Large intestine (tissue), 3 donors: ENCODE results near the gene CACNA1C. TPM values are rescaled to one million over a fixed set of nuclear protein-coding genes. Genes with fewer than 3 reads are reported as not detected.

Experiments
- DNase-seq, 2 donors: peaks; one replicate each; pipeline versions ENCODE4 v3.0.0 to v3.0.0-alpha.2; 2013
- H3K27ac ChIP-seq: one replicate; pipeline ENCODE4 v1.5.1; 2013; ENCODE audit warnings: low read length
- H3K27me3 ChIP-seq: 2 replicates; pipeline ENCODE4 v1.6.1; 2013; ENCODE audit warnings: low read length; ENCODE audit not compliant: control insufficient read depth, insufficient read depth
- H3K36me3 ChIP-seq: 2 replicates; pipeline ENCODE4 v1.6.1; 2013; ENCODE audit warnings: low read length; ENCODE audit not compliant: control insufficient read depth, insufficient read depth
- H3K4me1 ChIP-seq: one replicate; pipeline ENCODE4 v1.6.1; 2013; ENCODE audit warnings: low read length; ENCODE audit not compliant: control insufficient read depth, insufficient read depth
- H3K4me3 ChIP-seq: one replicate; pipeline ENCODE4 v1.5.1; 2013; ENCODE audit warnings: low read length
- H3K9me3 ChIP-seq: one replicate; pipeline ENCODE4 v1.6.1; 2013; ENCODE audit warnings: mild to moderate bottlenecking, low read depth, low read length, moderate library complexity; ENCODE audit not compliant: control insufficient read depth
- WGBS: methylation state at CpG from one replicate; pipeline ENCODE4 v1.1.5; 2013; ENCODE audit warnings: low lambda C conversion rate; ENCODE audit not compliant: insufficient coverage; 5-methylcytosine and 5-hydroxymethylcytosine counted together
- polyA plus RNA-seq: library from polyadenylated mRNA; unstranded; fragments of 120-200 nt; gene quantifications from one replicate; pipeline ENCODE4 v1.2.1, GENCODE V29; 2013

CACNA1C gene
- polyA plus RNA-seq, 1 donor, result 5.9 TPM

- WGBS, result no CpG with 5 or more reads among the region's 8 CpGs
- H3K27me3 ChIP-seq, result no peaks in the 10 kb centered on the region
- no peaks in the 10 kb centered on the region for H3K4me1 ChIP-seq
- DNase-seq, result no peak
- H3K9me3 ChIP-seq, result no peaks in the 10 kb centered on the region
- no peaks in the 10 kb centered on the region for H3K36me3 ChIP-seq
- no peak overlapping the region for H3K27ac ChIP-seq
- no peak overlapping the region for H3K4me3 ChIP-seq
These were observed 584.6 kb downstream of the CACNA1C start for GRCh38 chr12:2637371-2637770.

DNA sequence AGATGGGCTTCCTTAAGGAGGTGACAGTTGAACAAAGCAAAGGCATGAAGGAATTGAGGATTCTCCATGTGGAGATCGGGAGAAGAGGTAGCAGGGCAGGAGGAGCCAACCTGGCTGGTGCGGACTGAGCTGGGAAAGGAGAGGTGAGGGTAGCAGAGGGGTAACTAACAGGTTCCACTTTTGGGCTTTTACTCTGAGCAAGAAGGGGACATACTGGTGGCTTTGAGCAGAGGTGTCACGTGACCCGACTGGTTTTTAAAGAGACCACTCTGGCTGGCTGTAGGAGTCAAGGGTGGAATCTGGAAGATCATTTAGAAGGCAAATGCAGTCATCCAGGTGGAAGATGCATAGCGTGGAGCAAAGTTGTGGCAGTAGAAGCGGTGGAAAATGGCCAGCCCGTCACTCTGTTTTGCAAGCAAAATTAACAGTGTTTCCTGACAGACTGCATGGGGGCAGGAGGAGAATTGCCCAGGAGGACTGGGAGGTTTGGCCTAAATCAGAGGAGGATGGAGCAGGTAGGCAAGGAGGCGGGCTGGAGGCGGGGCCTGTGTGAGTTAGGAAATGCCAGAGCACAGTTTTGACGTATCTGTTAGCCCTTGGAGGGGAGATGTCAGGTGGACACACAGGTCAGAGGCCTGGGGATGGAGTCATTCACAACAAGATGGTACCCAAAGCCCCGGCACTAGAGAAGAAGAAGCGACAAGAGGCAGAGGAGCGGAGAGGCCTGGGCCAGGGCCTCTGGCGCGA, 585.7 kb downstream of the CACNA1C start:
- H3K36me3 ChIP-seq, result no peaks in the 10 kb centered on the region
- no peak for DNase-seq
- no peak overlapping the region for H3K4me3 ChIP-seq
- no peak overlapping the region for H3K27ac ChIP-seq
- H3K27me3 ChIP-seq, result no peaks in the 10 kb centered on the region
- H3K9me3 ChIP-seq, result no peaks in the 10 kb centered on the region
- WGBS, result 100% methylated on average over 1 of the region's 15 CpGs
- no peaks in the 10 kb centered on the region for H3K4me1 ChIP-seq

DNA sequence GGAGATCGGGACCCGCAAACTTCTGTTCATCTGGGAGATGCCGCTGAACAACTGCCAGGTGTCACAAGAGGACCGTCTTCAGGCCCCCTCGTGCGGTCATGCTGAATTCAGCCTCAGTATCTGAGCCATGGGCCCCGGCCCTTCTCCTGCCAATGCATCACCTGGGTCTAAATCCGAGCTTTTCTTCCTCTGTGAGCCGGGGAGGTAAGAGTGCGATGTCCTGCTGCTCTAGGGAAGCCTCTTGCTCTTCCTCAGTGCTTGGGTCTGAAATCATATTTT, 586.2 kb downstream of the CACNA1C start:
- Histone ChIP-seq H3K36me3 (no peaks in the 10 kb centered on the region), H3K27ac (no peak overlapping the region), H3K9me3 (no peaks in the 10 kb centered on the region), H3K4me1 (no peaks in the 10 kb centered on the region), H3K4me3 (no peak overlapping the region), H3K27me3 (peaks cover under 1% of the 10 kb centered on the region)
- no peak for DNase-seq
- WGBS, result 100% methylated on average over 2 of the region's 10 CpGs

DNA sequence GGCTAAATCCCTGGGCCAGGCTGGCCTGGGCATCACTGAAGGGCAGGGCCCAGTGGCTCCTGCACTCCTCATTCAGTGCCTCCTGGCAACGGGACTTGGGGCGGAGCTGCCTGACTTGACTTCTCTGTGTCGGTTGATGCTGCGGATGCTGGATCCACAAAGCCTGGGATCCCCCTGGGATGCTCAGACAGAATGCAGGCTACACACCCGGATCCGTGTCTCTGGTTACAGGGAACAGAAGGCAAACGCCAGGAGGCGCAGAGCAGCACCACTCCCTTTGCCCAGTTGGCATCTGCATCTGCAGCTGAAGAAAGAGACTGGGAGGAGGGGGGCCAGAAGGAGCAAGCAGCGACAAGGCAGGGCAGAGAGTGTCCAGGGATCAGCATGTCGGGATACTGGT, 587.5 kb downstream of the CACNA1C start:
- peaks cover 3% of the 10 kb centered on the region for H3K27me3 ChIP-seq
- no CpG with 5 or more reads among the region's 10 CpGs for WGBS
- H3K4me1 ChIP-seq, result no peaks in the 10 kb centered on the region
- no peak for DNase-seq
- H3K36me3 ChIP-seq, result no peaks in the 10 kb centered on the region
- H3K9me3 ChIP-seq, result no peaks in the 10 kb centered on the region
- no peak overlapping the region for H3K27ac ChIP-seq
- no peak overlapping the region for H3K4me3 ChIP-seq

DNA sequence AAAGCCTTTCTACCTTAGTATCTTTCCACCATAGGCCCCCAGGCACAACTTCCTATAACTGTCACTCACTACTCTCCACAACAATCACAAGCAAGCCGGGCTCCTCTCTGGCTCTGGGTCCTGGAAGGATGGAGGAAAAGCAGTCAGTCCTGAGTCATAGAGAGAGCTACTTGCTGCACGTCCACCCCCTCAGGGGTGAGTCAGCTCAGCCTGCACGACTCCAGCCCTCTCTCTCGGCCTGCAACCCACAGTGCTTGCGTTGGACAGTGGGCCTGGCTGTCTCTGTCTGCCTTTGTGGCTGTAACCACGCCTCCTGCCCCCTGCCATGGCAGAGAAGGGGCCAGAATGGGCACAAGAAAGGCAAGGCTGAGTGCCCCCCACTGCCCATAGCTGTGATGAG, 587.9 kb downstream of the CACNA1C start:
- no CpG with 5 or more reads among the region's 6 CpGs for WGBS
- H3K27me3 ChIP-seq, result peaks cover 6% of the 10 kb centered on the region
- DNase-seq, result no peak

DNA sequence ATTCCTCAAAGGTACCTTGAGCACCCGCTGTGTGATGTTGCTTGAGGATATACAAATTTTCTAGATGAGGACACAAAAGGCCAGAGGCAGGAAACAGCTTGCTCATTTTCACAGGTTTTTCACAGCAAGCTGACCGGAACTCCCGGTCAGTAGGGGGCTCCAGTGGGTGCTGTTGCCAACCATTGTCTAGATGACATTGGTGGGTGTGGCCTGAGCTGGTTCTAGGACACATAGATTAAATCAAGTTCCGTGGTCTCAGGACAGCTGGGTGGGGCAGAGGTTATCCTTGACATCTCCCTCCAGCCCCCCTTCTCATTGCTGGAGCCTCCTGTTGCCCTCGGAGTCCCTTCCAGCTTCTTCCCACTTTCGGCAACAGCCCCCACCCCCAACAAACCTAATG, 588.4 kb downstream of the CACNA1C start:
- no CpG with 5 or more reads among the region's 6 CpGs for WGBS

More for the DNA sequence above, 587.9 kb downstream of the CACNA1C start:
- no peak overlapping the region for H3K27ac ChIP-seq
- no peak overlapping the region for H3K4me3 ChIP-seq
- H3K9me3 ChIP-seq, result no peaks in the 10 kb centered on the region
- H3K4me1 ChIP-seq, result no peaks in the 10 kb centered on the region
- H3K36me3 ChIP-seq, result no peaks in the 10 kb centered on the region

GRCh38 chr12:2641761-2642160, 589.0 kb downstream of the CACNA1C start:
- H3K27me3 ChIP-seq, result peaks cover 9% of the 10 kb centered on the region
- WGBS, result no CpG with 5 or more reads among the region's 6 CpGs
- H3K9me3 ChIP-seq, result no peaks in the 10 kb centered on the region
- no peak overlapping the region for H3K27ac ChIP-seq
- no peak for DNase-seq
- H3K36me3 ChIP-seq, result no peaks in the 10 kb centered on the region
- no peaks in the 10 kb centered on the region for H3K4me1 ChIP-seq
- H3K4me3 ChIP-seq, result no peak overlapping the region

More for the DNA sequence above, 588.4 kb downstream of the CACNA1C start:
- Histone ChIP-seq H3K27ac (no peak overlapping the region), H3K9me3 (no peaks in the 10 kb centered on the region), H3K4me3 (no peak overlapping the region), H3K27me3 (peaks cover 7% of the 10 kb centered on the region), H3K36me3 (no peaks in the 10 kb centered on the region), H3K4me1 (no peaks in the 10 kb centered on the region)
- DNase-seq, result no peak

DNA sequence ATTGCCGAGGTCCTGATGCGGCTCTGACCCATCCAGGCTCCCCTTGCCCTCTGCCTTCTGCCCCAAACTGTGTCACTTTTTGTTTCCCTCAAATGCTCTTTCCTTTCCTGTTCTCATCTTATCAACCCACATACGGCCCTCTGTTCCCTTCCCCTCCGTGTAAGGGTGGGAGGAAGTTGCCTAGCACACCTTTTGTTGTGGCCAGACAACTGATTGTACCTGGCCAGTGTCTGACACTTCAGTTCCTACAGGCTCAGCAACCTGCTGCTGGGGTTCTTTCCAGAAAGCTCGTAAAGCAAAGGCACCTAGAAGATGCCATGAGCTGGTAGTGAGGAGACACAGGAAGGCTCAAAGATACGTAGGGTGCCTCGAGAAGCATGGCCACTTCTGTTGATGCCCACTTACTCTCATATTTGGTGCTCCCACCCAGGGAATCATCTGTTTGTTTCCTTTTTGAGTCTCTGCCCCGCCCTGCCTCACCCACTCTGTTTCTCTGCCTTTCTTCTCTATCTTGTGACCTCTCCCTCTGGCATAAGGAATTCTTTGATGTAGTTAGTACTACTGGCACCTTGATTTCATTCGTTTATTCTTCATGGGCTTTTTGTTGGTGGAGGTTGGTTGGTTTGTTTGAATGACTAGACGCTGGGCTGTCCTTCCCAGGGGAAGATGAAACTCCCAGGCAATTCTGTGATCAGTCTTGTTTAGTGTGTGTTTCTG, 589.5 kb downstream of the CACNA1C start:
- Histone ChIP-seq H3K4me1 (no peaks in the 10 kb centered on the region), H3K36me3 (no peaks in the 10 kb centered on the region), H3K4me3 (no peak overlapping the region), H3K9me3 (no peaks in the 10 kb centered on the region), H3K27me3 (peaks cover 9% of the 10 kb centered on the region), H3K27ac (no peak overlapping the region)
- DNase-seq, result no peak
- 73% methylated on average over 3 of the region's 10 CpGs for WGBS

GRCh38 chr12:2642896-2643425, 590.2 kb downstream of the CACNA1C start:
- no peak for DNase-seq
- WGBS, result no CpG with 5 or more reads among the region's 7 CpGs
- H3K4me1 ChIP-seq, result no peaks in the 10 kb centered on the region

GRCh38 chr12:2643576-2644135, 590.9 kb downstream of the CACNA1C start:
- H3K9me3 ChIP-seq, result no peaks in the 10 kb centered on the region
- no peaks in the 10 kb centered on the region for H3K36me3 ChIP-seq
- no CpG with 5 or more reads among the region's 7 CpGs for WGBS
- H3K27ac ChIP-seq, result no peak overlapping the region
- no peak for DNase-seq
- H3K4me1 ChIP-seq, result no peaks in the 10 kb centered on the region
- H3K27me3 ChIP-seq, result peaks cover 9% of the 10 kb centered on the region
- H3K4me3 ChIP-seq, result no peak overlapping the region

More at GRCh38 chr12:2642896-2643425, 590.2 kb downstream of the CACNA1C start:
- Histone ChIP-seq H3K9me3 (no peaks in the 10 kb centered on the region), H3K27me3 (peaks cover 9% of the 10 kb centered on the region), H3K27ac (no peak overlapping the region), H3K4me3 (no peak overlapping the region), H3K36me3 (no peaks in the 10 kb centered on the region)
